Fibroblast of mammary gland (primary cell): ENCODE data around the gene CYSRT1.

Experiments used
- DNase-seq: peaks from one replicate; pipeline ENCODE4 v3.0.0-alpha.2; 2010; ENCODE audit warnings: low read depth
- H3K4me3 ChIP-seq: 2 replicates; pipeline ENCODE4 v1.5.1; 2011; ENCODE audit warnings: low read depth, mild to moderate bottlenecking, low read length, moderate library complexity; ENCODE audit not compliant: control insufficient read depth
- TF ChIP-seq, protein P1 (sequence below): conservative IDR thresholded peaks from 2 replicates; pipeline ENCODE4 v1.5.1; 2011; ENCODE audit warnings: low read depth, low read length, inconsistent platforms; ENCODE audit not compliant: control insufficient read depth, insufficient read depth

CYSRT1 gene

DNA sequence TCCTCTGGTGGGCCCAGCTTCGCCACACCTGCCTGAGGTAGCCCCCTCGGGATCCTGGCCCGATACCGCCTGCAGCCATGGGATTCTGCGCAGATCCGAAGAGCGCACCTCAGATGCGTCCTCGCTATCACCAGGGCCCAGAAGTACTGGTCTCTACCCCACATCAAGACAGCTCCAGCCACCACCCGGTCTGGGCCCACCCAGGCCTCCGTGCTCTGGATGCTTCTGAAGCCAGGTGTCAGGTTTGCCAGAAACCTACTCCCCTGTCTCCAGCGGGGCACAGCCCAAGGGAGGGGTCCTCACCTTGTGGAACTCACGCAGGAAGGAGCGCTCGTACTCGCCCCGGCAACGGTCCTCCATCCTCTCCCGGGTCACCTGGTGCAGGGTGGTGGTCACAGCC is 39.1 kb upstream of the CYSRT1 start:
- TF ChIP-seq, protein P1, sequence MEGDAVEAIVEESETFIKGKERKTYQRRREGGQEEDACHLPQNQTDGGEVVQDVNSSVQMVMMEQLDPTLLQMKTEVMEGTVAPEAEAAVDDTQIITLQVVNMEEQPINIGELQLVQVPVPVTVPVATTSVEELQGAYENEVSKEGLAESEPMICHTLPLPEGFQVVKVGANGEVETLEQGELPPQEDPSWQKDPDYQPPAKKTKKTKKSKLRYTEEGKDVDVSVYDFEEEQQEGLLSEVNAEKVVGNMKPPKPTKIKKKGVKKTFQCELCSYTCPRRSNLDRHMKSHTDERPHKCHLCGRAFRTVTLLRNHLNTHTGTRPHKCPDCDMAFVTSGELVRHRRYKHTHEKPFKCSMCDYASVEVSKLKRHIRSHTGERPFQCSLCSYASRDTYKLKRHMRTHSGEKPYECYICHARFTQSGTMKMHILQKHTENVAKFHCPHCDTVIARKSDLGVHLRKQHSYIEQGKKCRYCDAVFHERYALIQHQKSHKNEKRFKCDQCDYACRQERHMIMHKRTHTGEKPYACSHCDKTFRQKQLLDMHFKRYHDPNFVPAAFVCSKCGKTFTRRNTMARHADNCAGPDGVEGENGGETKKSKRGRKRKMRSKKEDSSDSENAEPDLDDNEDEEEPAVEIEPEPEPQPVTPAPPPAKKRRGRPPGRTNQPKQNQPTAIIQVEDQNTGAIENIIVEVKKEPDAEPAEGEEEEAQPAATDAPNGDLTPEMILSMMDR = no peak
- no peak for DNase-seq
- H3K4me3 ChIP-seq = no peak overlapping the region

DNA sequence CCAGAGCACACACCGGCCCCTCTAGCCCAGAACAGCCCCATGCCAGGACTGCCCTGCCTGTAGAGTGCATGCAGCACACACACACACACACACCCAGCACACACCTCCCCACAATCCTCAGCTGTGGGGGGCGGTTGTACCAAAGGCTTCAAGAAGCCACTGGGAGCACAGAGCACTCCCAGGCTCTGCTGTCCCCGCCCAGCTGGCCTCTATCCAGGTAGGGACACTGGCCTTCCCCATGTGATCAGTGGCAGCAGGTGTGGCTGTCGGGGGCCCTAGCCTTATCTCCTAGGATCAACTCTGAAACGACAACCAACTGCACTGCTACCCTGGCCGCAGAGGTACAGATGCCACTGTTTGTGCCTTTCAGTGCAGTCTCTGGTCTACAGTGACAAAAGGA is 38.6 kb upstream of the CYSRT1 start:
- H3K4me3 ChIP-seq = no peak overlapping the region

DNA sequence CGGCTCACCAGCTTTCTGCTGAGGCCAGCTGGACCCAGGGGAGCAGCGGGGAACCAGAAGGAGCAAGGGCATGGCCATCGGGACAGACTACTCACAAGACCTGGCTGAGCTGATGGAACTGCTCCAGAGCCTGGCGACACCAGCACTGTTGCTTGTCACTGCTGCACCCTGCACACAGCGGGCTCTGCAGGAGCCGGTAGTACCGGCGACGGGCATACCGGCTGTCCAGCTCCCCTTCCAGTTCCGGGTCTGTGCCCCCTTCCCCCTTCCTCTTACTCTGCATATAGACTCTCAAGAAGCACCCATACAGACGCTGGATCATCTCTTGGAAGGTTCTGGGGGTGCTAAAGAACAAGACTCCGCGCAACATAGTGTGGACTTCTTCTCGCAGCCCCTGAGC is 37.6 kb upstream of the CYSRT1 start:
- peak overlapping the region; percentile 93 for H3K4me3 ChIP-seq
- DNase-seq = no peak
- TF ChIP-seq, protein P1 = no peak

More for the DNA sequence above, 38.6 kb upstream of the CYSRT1 start:
- DNase-seq = no peak
- TF ChIP-seq, protein P1 = no peak

GRCh38 chr9:137188086-137188489 is 36.9 kb upstream of the CYSRT1 start:
- no peak for DNase-seq
- TF ChIP-seq, protein P1 = no peak
- H3K4me3 ChIP-seq = peak overlapping the region; percentile 93

- H3K4me3 ChIP-seq = peak within 1 kb of the TSS; percentile 93
- peak; percentile 93 for DNase-seq
- TF ChIP-seq, protein P1 = peak; percentile 23
Observed at GRCh38 chr9:137188490-137189296, 36.3 kb upstream of the CYSRT1 start, which contains the start of the genes ANAPC2 and SSNA1. Gene ANAPC2 (minus strand): TSS chr9:137188560. CDS start chr9:137188532, 28 bp downstream. Gene SSNA1 (plus strand): TSS chr9:137188676. CDS start chr9:137188727, 51 bp downstream.

DNA sequence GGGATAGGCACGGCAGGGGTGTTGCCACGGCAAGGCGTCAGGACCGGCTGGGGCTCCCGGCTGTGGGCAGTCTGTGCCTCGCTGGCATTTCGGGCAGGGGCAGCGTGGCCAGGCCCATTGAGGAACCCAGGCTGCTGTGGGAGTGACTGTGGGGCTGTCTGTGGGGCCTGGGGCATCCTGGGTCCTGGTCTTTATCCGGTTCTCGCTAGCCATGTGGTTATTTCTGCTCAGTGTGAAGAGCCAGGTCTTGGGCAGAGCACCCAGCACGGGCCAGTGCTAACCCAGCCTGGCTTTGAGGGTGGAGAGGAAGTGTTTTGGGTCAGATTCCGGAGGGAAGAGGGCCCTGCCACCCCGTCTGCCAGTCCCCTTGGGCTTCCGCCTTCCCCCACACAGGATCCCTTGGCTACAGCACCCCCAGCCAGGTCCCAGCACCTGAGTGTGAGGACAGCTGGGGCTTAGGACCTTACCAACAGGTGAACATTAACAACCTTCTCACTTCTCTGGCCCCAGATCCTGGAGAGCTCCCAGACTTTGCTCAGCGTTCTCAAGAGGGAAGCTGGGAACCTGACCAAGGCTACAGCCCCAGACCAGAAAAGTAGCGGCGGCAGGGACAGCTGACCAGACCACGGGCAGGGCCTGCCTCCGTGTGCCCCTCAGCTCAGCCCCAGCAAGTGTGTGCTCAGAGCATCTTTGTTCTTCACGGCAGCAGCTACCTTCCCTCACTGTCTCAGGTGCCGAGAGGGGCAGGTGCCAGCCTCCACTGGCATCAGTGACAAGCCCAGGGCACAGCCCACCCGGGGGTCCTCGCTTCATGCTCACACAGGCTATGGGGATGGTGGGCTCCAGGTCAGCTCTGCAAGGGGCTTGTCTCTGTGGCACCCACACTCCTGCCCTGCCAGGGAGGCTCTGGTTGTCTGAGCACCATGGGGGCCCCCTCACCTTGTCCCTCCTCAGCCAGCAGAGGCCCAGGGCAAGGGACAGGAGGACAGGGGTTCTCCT is 35.4 kb upstream of the CYSRT1 start:
- no peak for DNase-seq
- TF ChIP-seq, protein P1 = no peak
- H3K4me3 ChIP-seq = peak overlapping the region; percentile 93
